GM10266 (cell line): ENCODE data around the gene EFHD2.

Source experiments
- DNase-seq: peaks from one replicate; pipeline ENCODE4 v3.0.0; 2012; ENCODE audit errors: extremely low spot score
- CTCF ChIP-seq: IDR thresholded peaks from 2 replicates; pipeline ENCODE4 v1.5.1; 2012; ENCODE audit warnings: mild to moderate bottlenecking, low read depth; ENCODE audit not compliant: control insufficient read depth, insufficient read depth; ENCODE audit errors: missing control alignments

Gene EFHD2

DNA sequence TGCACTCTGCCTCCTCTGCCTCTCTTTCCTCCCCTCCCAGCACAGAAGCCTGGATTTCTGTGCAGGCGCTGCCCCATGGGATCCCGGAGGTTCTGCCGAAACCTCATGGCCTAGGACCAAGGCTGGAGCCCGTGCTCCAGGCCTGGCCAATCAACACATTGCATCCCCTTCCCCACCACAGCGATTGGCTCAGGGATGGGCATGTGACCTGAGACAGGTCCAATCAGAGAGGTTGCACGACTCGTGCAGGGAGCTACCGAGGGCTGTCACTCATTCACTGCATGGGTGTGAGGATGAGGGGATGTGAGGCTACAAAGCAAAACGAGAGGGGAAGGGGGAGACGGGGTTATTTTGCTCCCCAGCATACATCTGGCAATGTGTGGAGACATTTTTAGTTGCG is 62.9 kb downstream of the EFHD2 start:
- TF ChIP-seq CTCF = no peak

DNA sequence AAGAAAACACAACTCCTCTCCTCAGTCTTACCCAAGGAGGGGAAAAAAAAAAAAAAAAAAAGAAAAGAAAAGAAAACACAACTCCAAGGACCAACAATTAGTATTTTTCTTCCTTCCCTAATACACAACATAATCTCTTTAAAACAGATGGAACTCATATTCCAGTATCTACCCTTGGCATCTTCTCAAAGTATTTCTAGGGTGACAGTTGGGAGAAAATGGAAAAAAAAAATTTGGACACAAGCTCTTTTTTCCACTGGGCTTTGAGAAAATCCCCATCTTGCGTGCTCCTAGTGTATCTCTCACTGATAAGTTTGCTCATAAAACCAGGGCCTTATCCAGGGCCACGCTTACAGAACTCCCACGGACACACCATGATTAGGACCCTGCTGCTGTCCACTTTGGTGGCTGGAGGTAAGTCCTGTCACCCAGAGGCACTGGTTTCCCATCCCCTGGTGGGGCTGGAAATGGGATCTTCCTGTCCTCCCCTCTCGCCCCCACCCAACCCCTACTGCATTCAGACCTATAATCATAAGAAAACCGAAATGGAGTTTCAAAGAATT is 66.1 kb downstream of the EFHD2 start, which contains the start of gene CELA2B:
Gene CELA2B, plus strand, starts transcription at position 353 of the 563 bp plus-strand sequence. Its CDS starts 22 bp downstream, at position 375.
- no peak for TF ChIP-seq CTCF
- no peak for DNase-seq

More for the DNA sequence above, 62.9 kb downstream of the EFHD2 start:
- DNase-seq = no peak

DNA sequence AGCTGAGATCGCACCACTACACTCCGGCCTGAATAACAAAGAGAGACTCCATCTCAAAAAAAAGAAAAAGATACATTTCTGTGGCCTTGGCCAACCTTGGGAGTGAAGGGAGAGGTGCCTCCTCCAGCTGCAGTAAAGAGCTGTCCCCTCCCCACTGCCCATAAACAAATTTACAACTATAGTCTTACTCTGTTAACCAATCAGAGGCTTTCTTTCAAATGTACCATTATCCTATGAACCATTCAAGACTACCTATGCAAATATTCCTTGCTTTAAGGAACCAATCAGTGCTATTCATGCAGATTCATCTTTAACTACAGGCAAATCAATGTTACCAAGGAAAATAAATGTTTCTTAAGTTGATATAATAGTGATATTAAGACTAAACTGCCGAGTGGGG is 67.2 kb downstream of the EFHD2 start:
- no peak for TF ChIP-seq CTCF

DNA sequence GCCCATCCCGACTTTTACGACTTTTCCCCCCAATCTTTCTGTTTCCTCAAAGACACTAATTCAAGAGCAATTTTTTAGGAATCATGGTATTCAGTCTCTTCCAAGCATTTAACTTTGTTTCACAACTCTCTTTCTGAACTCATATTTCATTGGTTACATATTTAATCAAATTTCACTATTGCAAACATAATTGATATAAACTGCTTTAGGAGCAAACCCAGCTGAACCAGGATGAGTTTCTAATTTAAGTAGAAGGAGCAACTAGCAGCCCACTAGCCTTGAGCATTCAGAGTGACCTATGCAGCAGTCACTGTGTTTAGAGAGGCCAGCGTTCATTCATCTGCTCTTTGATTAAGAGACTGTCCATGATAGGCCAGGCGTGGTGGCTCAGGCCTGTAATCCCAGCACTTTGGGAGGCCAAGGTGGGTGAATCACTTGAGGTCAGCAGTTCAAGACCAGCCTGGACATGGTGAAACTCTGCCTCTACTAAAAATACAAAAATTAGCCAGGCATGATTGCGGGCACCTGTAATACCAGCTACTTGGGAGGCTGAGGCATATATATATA is 68.0 kb downstream of the EFHD2 start:
- no peak for DNase-seq
- no peak for TF ChIP-seq CTCF

More for the DNA sequence above, 67.2 kb downstream of the EFHD2 start:
- DNase-seq = no peak
